HG03439 (cell line): ENCODE results near the gene BSG.

Source experiments
- ATAC-seq: cut with Tn5 transposase; IDR thresholded peaks from one replicate; pipeline ENCODE4 v1.9.1; 2021; ENCODE audit warnings: mild to moderate bottlenecking, moderate library complexity; ENCODE audit not compliant: unreplicated experiment

The BSG gene

DNA sequence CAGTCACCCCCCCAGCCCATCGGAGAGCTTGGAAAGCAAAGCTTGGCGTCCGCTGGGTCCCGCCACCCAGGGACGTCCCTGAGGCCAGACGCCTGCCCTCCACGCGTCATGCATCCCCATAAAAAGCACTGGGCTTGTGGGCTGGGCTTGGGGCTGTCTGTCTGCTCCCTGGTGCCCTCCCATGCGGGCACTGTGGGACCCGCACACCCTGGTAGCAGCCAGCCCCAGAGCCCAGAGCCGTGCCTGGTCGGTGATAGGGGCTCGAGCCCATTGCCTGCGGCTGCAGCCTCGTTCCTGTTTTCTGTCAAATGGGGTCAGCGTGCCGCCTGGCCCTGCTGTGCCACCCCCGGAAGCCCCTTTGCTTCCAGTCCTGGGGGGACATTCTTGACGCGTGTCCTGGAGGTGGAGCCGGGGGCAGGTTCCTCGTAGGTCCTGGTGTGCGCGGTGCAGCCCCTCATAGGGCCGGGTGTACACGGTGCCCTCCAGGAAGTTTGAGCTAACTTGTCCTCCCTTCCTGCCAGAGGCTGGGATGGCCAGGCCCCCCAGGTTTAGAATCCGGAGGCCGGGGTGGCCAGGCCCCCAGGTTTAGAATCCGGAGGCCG is 32.9 kb upstream of the BSG start:
- no peak for ATAC-seq

DNA sequence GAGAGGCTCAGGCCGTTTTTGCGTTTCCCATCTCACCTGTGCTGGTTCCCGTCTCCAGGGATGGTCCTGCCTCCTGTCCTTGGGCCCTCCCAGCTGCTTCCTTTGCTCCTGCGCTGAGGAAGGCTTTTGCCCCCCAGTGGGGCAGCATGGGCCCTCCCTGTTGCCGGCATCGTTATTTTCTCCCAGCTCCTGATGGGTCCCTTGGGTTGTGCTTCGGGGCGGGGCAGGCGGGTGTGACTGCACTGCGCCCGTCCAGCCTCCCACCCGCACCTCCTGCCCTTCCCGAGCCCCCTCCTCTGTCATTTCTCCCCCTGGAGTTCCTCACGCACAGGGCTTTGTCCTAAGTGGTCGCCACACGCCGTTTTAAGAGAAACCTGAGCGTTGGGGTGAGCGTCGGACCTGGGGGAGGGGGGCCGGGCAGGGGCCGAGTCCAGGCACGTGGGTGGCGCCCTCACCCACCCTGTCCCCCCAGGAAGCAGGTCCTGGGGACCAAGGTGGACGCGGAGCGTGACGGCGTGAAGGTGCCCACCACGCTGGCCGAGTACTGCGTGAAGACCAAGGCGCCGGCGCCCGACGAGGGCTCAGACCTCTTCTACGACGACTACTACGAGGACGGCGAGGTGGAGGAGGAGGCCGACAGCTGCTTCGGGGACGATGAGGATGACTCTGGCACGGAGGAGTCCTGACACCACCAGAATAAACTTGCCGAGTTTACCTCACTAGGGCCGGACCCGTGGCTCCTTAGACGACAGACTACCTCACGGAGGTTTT is 31.3 kb upstream of the BSG start:
- no peak for ATAC-seq

DNA sequence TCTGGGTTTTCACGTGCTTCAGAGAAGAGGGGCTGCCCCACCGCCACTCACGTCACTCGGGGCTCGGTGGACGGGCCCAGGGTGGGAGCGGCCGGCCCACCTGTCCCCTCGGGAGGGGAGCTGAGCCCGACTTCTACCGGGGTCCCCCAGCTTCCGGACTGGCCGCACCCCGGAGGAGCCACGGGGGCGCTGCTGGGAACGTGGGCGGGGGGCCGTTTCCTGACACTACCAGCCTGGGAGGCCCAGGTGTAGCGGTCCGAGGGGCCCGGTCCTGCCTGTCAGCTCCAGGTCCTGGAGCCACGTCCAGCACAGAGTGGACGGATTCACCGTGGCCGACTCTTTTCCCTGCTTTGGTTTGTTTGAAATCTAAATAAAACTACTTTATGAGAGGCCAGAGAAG is 30.7 kb upstream of the BSG start:
- no peak for ATAC-seq

DNA sequence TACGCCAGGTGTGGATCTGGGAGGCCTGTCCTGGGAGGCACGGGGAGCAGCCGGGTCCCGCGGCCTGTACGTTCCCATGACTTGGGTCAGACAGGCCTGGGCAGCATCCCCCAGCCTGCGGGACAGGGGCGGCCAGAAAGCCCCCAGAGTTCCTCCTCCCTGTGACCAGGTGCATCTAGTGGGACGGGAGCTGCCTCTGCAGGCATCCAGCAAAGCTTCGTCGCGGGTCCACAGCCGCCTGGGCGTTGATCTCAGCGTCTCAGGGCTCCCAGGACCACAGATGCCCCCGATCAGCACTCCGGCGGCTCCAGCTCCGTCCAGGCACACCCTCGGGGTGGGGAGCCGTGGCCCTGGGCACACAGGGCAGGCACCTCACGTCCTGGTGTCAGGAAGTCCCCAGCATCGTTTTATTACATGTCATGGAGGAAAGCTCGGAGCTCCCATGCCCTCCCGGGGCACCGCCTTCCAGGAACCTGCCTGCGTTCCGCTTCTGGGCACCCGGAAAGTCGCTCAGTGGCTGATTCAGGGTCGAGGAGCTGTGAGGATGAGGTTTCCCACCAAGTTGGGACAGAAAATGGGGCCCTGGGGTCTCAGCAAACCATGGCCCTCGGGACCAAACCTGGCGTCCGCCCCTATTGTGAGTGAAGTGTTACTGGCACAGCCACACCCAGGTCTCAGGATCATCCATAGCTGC is 30.1 kb upstream of the BSG start:
- ATAC-seq, result no peak

DNA sequence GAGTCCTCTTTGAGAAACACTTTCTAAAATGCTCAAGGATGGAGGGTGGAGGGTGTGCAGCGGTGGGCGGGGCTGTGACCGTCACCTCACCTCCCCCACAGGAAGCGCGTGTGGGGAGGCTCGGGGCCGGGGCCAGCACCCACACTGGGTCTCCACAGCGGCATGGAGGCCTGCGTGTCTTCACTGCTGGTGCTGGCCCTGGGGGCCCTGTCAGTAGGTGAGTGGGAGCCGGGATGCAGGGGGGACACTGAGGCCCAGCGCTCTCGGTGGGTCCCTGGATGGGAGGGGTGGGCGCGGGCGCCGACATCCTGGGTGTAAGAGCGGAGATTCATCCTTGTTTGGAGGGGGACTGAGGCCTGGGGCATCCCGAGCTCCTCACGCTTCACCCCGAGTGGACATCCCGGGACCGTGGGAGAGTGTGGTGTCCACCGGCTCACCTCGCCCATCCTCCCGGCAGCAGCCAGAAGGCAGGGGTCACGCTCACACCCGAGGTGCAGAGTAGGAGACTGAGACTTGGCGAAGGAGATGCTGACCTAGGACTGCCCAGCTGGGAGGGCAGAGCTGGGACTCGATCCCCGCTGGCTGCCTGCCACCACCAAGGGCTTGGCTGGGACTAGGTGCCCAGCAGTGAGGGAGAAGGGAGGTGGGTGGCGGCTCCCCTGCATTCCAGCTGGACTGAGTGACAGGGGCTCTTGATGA is 28.3 kb upstream of the BSG start, which contains the start of gene GZMM:
Gene GZMM, plus strand, starts transcription at position 144 of the 699 bp plus-strand sequence. Its CDS starts 19 bp downstream, at position 163.
- ATAC-seq, result no peak

DNA sequence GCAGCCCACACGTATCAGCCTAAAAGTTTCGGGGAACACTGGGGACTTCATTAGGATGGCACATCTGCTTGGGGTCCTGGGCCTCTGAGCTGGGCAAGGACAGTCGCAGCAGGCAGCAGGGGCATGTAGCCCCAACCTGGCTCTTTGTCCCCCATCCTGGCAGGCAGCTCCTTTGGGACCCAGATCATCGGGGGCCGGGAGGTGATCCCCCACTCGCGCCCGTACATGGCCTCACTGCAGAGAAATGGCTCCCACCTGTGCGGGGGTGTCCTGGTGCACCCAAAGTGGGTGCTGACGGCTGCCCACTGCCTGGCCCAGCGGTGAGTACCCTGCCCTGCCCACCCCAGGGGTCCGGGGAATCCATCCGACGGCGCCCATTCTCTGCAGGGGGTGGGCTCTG is 25.3 kb upstream of the BSG start:
- ATAC-seq, result no peak

DNA sequence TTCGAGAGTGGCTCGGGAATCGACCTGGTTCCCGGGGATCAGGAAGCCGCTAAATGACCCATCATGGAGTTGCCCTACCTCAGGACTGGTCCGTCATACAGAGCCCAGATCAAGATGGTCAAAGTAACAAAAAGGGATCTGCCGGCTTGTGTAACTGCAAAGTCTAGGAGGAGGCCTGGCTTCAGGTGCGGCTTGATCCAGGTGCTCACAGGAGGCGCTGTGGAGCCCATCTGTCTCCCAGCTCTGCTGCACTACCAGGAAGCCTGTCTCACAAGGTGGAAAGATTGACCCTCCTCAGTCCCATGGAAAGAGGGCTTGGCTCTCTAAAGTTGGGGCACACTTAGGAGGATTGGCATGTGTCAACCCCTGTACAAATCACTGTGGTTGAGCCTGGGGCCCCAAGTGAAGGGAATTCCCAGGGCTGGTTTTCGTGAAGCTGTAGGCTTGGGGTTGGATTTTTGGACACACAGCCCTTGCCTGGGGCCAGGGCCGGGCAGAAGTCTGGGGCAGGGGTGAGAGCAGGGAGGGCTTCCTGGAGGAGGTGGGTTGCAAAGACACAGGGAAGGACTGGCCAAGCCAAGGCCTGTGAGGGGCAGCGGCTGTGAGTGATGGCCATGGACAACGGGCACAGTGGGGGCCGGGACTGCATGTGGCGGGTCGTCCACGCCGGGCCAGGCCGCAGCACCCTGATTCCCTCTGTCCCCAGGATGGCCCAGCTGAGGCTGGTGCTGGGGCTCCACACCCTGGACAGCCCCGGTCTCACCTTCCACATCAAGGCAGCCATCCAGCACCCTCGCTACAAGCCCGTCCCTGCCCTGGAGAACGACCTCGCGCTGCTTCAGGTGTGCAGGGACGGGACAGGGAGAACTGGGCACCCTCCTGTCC is 24.3 kb upstream of the BSG start:
- ATAC-seq, result no peak

DNA sequence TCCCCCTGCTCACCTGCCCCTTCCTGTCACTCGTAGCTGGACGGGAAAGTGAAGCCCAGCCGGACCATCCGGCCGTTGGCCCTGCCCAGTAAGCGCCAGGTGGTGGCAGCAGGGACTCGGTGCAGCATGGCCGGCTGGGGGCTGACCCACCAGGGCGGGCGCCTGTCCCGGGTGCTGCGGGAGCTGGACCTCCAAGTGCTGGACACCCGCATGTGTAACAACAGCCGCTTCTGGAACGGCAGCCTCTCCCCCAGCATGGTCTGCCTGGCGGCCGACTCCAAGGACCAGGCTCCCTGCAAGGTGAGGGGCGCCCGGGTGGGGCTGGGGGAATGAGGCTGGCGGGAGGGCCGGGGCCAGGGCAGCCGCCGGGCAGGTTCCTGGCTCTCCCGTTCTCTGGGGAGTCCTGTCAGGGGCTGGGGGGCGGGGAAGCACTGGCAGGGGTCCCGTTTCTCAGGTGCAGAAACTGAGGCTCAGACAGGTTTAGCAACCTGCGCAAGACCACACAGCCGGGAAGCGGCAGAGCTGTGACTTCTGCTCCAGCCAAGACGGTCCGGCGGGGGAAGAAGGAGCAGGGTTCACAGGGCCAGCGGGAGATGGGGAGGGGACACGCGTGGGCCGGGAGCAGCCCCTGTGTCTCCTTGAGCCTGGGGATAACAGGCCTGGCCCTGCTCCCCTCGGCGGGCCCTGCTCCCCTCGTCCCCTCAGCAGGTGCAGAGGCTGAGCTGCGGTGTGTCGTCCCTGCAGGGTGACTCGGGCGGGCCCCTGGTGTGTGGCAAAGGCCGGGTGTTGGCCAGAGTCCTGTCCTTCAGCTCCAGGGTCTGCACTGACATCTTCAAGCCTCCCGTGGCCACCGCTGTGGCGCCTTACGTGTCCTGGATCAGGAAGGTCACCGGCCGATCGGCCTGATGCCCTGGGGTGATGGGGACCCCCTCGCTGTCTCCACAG is 23.2 kb upstream of the BSG start:
- no peak for ATAC-seq

DNA sequence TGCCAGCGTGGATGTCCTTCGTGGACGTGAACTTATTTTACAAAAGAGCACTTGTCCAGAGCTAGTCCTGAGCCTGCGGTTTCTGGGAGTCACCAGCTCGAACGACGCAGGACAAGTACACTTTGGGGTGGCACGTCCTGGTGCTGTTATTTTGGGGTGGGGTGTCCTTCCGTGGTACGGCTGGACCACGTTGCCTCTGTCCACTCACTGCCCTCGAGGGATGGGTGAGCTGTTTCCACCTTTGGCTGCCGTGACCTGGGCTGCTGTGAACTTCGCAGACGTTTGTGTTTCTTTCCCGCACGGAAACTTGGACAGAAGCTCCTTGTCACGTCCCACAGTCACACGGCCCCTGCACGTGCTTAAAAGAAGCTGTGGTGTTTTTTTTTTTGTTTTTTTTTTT is 17.6 kb upstream of the BSG start:
- no peak for ATAC-seq

DNA sequence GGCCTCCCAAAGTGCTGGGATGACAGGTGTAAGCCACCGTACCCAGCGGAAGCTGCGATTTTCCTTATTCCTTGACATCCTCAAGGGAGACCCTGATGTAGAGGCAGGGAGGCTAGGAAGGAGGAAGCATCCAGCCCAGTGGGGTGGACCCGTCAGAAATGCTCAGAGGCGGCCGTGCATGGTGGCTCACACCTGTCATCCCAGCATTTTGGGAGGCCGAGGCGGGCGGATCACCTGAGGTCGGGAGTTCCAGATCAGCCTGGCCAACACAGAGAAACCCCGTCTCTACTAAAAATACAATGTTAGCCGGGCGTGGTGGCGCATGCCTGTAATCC is 17.0 kb upstream of the BSG start:
- ATAC-seq, result no peak

DNA sequence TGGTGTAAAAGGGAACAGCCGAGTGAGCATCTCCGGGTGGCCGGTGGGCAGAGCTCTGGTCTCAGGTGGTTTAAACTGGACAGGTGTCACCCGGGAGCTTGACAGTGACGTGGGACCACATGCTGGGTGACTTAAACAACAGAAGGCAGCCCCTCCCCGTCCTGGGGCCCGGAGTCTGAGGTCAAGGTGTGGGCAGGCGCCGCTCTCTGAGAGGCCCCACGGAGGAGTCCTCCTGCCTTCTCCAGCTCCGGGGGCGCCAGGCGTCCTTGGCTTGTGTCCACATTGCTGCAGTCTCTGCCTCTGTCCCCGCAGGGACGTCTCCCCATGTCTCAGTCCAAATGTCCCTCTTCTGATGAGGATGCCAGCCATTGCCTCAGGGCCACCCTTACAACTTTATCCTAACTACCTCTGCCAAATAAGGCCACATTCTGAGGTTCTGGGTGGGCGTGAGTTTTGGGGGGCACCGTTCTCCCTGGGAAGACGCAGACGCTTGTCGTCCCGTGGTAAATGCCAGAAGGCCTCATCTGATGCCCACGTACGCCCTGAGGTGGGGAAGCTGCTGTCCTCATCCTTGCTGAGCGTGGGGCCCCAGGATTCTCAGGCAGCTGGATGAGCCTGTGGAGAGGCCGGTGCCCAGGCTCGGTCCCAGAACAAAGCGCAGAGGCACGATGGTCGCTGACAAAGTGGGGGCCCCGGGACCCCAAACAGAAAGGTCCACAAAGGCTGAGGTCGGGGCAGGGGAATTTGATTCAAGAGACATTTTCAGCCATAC is 15.6 kb upstream of the BSG start:
- ATAC-seq, result no peak

DNA sequence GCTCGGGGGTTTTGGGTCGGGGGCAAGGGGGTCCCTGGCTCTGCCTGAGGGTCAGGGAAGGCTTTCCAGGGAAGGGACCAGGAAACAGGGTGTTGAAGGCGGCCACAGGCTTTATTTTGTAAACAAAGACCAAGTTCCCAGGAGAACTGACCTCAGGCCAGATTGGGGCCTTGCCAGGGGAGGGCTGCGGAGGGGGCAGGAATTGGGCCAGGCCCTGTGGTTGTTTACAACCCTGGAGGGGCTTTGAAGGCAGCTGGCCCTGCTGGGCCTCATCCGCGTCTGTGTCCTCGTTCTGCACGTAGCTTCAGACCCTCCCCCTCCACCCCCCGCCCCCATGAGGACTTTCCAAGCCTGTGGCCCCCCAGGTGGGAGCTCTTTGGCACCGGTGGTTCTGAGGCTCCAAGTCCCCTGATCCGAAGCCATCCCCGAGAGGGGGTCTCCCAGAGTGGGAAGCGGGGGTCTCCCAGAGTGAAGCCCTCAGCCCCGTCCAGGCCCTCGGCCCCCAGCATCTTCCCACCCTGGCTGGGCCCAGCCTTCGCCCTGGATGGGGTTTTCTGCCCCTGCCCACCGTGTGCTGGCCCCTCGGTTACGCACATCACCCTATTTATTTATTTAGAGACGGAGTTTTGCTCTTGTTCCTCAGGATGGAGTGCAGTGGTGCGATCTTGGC is 13.5 kb upstream of the BSG start:
- no peak for ATAC-seq

DNA sequence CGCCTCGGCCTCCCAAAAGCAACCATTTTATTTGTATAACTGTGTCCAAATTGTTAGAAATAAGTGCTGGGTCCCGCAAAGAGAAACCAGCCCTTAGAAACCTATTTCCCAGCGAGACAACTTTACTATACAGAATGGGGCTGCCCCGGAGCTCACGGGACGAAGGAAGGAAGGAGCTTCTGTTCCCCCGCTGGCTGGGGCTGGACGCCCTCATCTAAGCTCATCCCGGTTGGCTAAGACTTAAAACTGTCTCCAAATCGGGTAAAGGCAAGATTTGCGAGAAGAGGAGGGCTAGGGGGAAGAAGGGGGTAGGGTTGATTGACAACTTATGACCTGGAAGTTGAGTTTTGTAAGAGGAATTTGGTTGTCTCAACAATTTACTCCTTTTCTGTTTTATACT is 12.3 kb upstream of the BSG start:
- no peak for ATAC-seq

DNA sequence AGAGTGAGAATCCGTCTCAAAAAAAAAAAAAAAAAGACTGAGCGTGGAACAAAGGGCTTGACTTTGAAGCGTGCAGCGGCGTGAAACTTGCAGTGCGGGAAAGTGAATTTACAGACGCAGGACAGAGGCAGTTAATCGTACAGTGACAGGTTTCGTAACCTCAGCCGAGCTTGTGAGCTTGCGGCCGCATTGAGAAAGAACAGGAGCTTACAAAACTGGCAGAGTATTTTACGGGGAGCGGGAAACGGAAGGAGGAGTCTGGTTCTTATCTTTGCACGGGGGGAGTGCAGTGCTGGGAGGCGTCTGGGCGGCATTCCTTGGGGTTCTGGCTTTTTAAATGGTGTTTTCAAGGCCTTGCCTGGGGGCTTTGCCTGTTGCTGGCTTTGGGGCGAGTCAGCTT is 6.0 kb upstream of the BSG start:
- ATAC-seq, result no peak

DNA sequence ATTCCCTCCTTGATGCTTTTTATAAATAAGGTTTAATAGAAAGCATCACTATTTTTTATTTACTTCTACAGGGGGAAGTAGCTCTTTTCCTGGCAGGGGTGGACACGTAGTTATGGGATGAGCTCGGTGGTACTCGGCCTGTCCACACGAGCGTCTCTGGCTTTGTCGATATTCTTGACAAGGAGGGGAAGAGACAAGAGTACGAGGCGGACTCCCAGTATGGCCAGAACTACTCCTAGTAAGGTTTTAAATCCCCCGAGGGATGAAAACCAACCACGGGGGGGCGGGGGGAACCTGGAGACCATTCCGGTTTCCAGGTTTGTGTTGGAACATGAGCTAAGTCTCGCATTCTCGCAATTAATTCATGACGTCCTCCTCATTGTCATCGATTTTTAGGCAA is 5.6 kb upstream of the BSG start:
- ATAC-seq, result no peak

DNA sequence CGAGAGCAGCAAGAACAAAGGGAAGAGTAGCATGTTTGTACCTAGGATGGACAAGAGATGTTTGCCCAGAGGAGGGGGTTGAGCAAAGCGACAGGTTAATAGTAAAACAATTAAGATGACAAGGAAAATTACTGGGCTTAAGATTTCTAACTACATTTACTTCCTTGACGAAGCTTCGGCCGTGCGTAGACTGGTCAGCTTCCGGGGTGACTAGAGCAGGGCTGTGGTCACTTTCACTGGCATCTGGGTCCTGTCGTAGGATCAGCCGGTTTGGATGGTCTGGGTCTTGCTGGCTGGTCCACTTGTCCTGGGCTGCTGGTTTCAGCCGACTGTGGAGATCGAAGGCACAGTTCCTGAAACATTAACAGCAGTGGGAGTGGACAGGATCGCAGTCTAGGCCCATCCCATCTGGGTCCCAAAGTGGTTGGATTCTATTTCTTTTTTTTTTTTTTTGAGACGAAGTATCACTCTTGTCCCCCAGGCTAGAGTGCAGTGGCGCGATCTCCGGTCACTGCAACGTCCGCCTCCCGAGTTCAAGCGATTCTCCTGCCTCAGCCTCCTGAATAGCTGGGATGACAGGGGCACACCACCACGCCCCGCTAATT is 5.0 kb upstream of the BSG start:
- no peak for ATAC-seq

DNA sequence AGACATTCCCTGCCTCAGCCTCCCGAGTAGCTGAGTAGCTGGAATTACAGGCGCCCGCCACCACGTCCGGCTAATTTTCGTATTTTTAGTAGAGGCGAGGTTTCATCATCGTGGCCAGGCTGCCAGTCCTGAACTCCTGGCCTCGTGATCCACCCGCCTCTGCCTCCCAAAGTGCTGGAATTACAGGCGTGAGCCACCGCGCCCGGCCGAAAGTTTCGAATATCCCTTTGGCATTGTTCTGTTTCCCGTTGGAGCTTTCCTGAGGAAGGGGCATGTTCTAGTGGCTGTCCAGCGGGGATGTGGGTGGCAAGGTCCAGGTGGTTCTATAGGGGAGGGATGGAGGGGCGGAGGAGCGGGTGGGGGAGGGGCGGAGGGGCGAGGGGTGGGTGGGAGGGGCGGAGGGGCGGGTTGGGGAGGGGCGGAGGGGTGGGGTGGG is 2.1 kb upstream of the BSG start:
- ATAC-seq, result no peak
